Retina (tissue), 1 donor: Measurements from ENCODE around the gene DTNA.
A peak's percentile ranks its signal among the peaks of the same experiment; 100 is the strongest.

Source experiments
- DNase-seq: peaks from one replicate; pipeline ENCODE4 v3.0.0-alpha.2; 2016

The DTNA gene

DNA sequence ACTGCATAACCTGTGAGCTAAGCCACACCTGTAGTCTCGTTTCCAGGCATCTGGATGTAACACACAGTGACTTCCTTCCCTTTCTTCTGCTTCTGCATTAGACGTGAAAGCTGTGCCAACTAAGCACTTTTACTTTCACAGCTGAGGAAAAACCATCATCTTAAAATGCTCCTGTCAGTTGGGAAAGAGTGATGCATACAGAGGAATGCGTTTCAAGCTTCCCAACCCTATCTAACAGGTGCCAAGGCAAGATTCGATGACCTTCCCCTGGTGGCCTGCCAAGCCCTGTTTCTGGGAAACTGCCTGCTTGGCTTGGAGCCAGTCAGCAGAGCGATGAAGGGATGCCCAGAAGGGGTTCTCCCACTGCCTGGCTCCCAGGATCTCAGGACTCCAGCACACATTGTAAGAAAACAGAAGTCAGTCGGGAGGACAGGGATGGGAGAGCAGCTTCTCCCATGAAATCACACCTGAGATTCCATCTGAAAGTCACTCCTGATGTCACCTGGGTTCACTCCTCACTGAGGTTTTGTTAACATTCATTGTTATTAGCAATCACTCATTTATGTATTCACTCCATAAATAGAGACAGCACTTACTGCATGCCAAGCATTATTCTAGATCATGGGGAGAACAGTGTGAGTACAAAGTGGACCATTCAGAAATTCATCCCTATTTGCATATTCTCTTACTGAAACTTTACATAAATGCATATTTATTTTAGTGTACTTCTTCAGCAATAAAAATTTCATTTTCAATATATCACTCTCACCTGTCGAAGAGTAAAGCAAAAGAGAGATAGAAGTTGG lies 64.1 kb downstream of the DTNA start:
- DNase-seq: no peak

GRCh38 chr18:34775461-34775860 lies 65.4 kb downstream of the DTNA start:
- no peak for DNase-seq

DNA sequence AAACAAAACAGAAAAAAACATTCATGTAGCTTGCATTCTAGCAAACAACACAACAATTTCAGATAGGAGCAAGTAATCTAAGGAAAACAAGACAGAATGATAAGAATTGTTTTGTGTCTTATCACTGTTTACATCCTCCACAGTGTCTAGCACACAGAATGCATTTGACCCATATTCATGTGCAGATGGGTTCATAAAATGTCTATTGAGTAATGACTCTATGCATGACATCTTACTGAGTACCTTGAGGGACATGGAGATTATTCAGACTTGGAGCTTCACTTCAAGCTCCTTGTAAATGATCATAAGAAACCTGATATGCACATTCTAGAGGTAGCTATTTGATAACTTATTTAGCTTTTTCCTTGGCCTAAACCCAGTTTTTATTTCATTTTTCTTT lies 69.0 kb downstream of the DTNA start:
- no peak for DNase-seq

GRCh38 chr18:34780856-34781255 lies 70.8 kb downstream of the DTNA start:
- no peak for DNase-seq

DNA sequence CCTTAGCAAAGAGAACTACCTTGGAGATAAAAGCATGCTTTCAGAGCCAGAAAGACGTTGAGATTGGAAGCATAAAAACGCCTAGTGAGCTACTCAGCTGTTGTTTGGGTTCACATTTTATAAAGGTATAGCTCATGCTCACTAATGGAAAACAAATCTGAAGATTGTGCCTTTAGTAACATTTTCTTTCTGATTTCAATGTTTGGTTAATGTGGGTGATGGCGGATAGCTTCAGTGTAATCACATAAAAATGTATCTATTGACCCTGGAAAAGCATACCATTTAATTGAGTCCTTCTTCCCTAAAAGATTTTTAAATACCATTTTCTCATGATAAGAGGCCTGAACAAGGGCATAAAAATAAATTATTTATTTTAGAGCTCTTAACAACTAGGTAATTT lies 73.4 kb downstream of the DTNA start:
- DNase-seq: no peak

DNA sequence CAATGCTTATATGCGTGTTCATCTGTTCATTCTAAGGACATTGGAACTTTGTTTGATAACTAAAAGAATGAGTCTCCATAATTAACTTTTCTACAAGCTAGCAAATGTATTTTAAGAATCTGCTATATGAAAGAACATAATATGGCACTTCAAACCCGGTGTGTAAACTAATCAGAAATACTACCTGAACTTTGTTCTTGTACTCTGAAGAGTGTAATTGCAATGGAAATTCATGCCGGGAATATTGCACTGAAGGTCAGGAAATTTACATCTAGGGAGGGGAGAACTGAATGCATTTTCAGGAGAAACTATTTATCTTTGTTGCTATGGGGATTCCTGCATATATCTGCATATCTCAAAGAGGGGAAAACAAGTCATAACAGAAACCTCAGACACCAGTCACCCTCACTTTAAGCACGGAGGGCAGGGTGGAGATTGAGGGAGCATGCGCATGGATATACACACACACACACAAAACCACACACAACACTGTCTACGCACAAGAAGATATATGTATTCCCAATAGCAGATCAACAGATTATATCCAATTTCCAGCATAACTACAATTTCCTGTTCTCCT lies 76.2 kb downstream of the DTNA start:
- DNase-seq: no peak

DNA sequence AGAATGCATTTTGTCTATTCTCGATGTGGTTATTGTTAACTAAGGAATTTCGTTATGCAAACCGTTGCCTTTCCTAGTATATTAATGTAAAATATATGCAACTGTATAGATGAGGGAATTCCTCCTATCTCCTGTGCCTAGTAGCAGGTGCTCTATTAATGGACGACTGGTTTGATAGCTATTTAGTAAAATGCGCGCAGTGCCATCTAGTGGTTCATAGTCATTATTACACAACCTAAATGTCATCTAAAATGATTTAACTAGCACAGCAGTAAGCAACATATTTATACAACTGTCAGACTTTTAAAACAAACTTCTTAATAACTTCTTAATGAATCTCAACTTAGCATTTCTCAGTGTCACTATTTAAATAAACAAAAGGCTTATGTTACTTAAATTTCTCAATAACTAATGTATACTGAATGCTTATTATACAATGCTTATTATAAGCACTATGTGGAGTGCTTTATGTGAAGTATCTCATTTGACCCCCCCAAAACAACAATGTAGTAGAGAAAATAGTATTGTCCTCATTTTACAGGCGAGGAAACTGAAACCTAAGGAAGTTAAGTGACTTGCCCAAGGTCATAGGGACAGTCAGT lies 77.9 kb downstream of the DTNA start:
- DNase-seq: peak; percentile 22

DNA sequence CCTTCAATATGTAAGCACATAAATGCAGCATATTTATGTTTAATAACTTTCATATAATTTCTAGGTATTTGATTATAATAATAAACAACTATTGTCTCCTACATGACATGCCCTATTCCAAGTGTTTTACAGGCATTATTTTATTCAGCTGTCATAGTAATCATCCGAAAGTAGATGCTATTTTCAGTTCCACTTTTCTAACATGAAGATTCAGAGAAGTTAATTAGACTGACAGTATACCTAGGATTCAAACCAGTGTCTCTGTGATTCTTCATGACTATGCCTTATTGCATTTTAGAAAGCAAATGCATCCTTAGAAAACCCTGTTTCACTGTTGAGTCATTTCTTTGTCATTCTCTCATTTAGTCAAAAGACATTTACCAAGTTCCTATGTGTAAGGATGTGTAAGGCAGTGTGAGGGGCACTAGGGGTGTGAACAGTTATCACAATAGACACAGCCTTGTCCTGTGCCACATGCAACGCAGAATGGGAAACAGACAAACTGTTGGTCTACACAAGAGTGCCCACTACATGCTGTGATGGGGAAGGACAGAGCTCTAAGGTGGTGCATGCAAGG lies 79.8 kb downstream of the DTNA start:
- DNase-seq: no peak

GRCh38 chr18:34794348-34794747 lies 84.2 kb downstream of the DTNA start:
- DNase-seq: no peak

DNA sequence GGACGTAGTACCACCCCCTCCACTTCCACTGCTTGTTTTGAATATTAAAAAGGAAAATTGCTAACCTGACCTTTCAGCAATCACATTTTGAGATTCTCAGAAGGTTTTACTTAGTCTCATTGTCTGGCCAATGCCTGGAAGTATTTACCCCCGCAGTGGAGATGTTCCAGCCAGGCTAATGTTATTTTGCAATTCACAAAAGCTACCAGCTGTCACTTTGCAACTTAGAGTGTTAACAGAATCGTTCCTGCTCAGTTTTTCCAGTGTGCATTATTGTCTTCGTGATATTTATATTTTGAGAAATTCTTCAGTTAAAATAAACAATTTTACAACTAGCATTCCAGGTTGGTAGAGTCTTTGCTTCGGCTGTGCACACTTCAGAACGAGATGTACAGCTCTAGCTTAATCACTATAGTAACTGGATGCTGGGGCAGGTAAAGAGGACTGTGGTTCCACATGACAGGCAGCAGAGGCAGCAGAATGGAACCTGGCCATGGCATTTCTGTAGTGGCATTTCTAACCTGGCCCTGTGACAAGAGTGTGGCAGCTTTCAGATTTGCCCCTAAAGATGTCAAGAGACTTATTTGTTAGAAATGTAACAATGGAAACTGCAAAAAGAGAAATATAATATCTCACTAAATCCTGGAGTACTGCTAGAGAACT lies 85.1 kb downstream of the DTNA start:
- DNase-seq: no peak

- DNase-seq: no peak
Observed at GRCh38 chr18:34796035-34796657, 86.0 kb downstream of the DTNA start.

GRCh38 chr18:34799291-34799690 lies 89.2 kb downstream of the DTNA start:
- DNase-seq: no peak

DNA sequence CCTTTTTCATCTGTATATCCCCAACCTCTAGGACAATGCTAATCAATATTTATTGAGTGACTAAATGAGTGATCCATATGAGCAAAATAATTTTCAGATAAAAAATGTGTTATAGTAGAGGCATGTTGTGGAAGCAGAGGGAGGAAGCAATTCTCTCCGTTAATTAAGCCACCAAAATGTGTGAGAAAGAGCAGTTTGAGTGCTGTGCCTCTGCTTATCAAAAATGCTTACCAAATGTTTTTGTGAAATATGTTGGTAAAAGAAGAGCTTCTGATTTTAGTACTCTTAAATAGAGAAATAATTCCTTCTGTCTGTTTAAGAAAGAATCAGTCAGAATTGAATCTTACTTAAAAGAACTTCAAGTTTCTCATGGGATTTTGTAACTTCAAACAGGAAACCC lies 90.3 kb downstream of the DTNA start:
- DNase-seq: no peak

GRCh38 chr18:34801774-34802173 lies 91.7 kb downstream of the DTNA start:
- no peak for DNase-seq

DNA sequence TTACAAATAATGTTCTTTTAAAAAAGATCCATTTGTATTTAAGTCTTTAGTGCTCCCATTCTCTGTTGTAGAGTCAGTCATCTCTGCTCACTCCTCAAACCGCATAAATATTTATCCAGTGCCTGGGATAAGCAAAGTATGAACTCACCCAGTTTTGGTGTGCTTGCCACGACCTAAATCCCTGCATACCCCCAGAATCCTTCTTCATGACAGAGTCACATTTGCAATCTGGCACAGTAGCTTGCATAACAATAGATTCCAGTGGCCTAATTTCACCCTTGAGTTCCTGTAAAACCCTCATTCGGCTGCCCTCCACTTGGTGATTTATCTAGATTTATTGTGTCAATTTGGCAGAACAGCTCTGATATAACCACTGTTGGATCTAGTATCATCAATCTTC lies 92.9 kb downstream of the DTNA start:
- DNase-seq: peak; percentile 31

GRCh38 chr18:34803877-34804400 lies 93.8 kb downstream of the DTNA start:
- no peak for DNase-seq

GRCh38 chr18:34805103-34805877 lies 95.2 kb downstream of the DTNA start:
- DNase-seq: no peak

- no peak for DNase-seq
Observed at GRCh38 chr18:34805878-34806351, 95.8 kb downstream of the DTNA start.

DNA sequence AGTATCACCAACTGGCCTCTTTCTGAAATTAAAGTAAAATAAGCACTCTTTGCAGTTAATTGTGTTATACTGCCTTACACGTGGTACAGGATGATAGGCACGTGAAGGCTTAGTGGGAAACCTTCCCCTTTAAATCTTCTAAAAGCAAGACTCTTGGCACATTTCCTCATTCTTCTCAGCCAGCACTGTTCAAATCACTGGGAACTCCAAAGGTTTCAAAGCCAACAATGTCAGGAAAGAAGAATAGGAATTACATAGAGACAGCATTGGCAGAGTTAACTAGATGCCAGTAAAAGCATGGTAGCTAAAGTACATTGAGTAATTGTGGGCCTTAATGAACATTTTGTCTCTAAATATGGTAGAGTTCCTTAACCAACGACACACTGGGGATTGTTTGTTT lies 96.4 kb downstream of the DTNA start:
- DNase-seq: no peak

- no peak for DNase-seq
Observed at GRCh38 chr18:34807106-34807796, 97.2 kb downstream of the DTNA start.

- no peak for DNase-seq
Observed at GRCh38 chr18:34808389-34808788, 98.3 kb downstream of the DTNA start.
